GM23338 (cell line): Measurements from ENCODE around the gene OR6V1. TPM values are rescaled to one million over a fixed set of nuclear protein-coding genes. Genes with fewer than 3 reads are reported as not detected.

Source experiments
- ATAC-seq: fragments of 200-7000 bp; cut with Tn5 transposase; 3 replicates; pipeline ENCODE4 v1.9.1; 2020
- DNase-seq: peaks from one replicate; pipeline ENCODE4 v3.0.0-alpha.2; 2015; ENCODE audit warnings: low spot score
- H2AFZ ChIP-seq: fragments of 200-600 bp; sonication (generic); 2 replicates; pipeline ENCODE4 v1.8.0; 2016; ENCODE audit warnings: antibody characterized with exemption, mild to moderate bottlenecking, moderate library complexity
- H3F3A ChIP-seq: fragments of 200-600 bp; sonication (generic); replicated peaks from 2 replicates; pipeline ENCODE4 v1.8.0; 2017; ENCODE audit warnings: antibody characterized with exemption, mixed run types, low read depth
- H3K27ac ChIP-seq: fragments of 200-600 bp; sonication (generic); 2 replicates; pipeline ENCODE4 v1.6.1; 2016; ENCODE audit warnings: low read depth
- H3K27me3 ChIP-seq: fragments of 200-600 bp; sonication (generic); 2 replicates; pipeline ENCODE4 v1.8.0; 2016; ENCODE audit warnings: mild to moderate bottlenecking, mixed run types, moderate library complexity; ENCODE audit not compliant: insufficient read depth
- H3K36me3 ChIP-seq: fragments of 200-600 bp; sonication (generic); 2 replicates; pipeline ENCODE4 v1.8.0; 2016; ENCODE audit warnings: mild to moderate bottlenecking; ENCODE audit not compliant: insufficient read depth
- H3K4me1 ChIP-seq: fragments of 200-600 bp; sonication (generic); 2 replicates; pipeline ENCODE4 v1.8.0; 2016; ENCODE audit warnings: mild to moderate bottlenecking, moderate library complexity; ENCODE audit not compliant: insufficient read depth
- H3K4me2 ChIP-seq: fragments of 200-600 bp; sonication (generic); 2 replicates; pipeline ENCODE4 v1.7.1; 2017; ENCODE audit warnings: mixed run types
- H3K4me3 ChIP-seq: fragments of 200-600 bp; sonication (generic); 2 replicates; pipeline ENCODE4 v1.6.1; 2016; ENCODE audit warnings: mixed run types
- H3K79me2 ChIP-seq: fragments of 200-600 bp; sonication (generic); replicated peaks from 2 replicates; pipeline ENCODE4 v1.8.0; 2017; ENCODE audit warnings: mild to moderate bottlenecking; ENCODE audit not compliant: insufficient read depth
- H3K9me2 ChIP-seq: fragments of 200-600 bp; sonication (generic); 2 replicates; pipeline ENCODE4 v1.8.0; 2017; ENCODE audit not compliant: insufficient read depth
- H4K20me1 ChIP-seq: fragments of 200-600 bp; sonication (generic); replicated peaks from 2 replicates; pipeline ENCODE4 v1.8.0; 2017; ENCODE audit warnings: mild to moderate bottlenecking; ENCODE audit not compliant: insufficient read depth
- H3K27ac Mint-ChIP-seq: 2 replicates; pipeline ENCODE4 v1.8.0; 2020; ENCODE audit warnings: inconsistent platforms, mild to moderate bottlenecking, moderate library complexity, mixed read lengths
- H3K27me3 Mint-ChIP-seq: 3 replicates; pipeline ENCODE4 v1.8.0; 2022; ENCODE audit warnings: low read depth, mild to moderate bottlenecking, moderate library complexity, mixed read lengths, inconsistent platforms; ENCODE audit not compliant: insufficient read depth, poor library complexity
- H3K36me3 Mint-ChIP-seq: 3 replicates; pipeline ENCODE4 v1.8.0; 2021; ENCODE audit warnings: low read depth, mild to moderate bottlenecking, inconsistent platforms, moderate library complexity, mixed read lengths
- H3K4me1 Mint-ChIP-seq: 3 replicates; pipeline ENCODE4 v1.8.0; 2020; ENCODE audit warnings: mild to moderate bottlenecking, inconsistent platforms, mixed read lengths
- H3K4me3 Mint-ChIP-seq: 3 replicates; pipeline ENCODE4 v1.8.0; 2021; ENCODE audit warnings: moderate library complexity, mild to moderate bottlenecking, inconsistent platforms, mixed read lengths
- H3K9me3 Mint-ChIP-seq: 3 replicates; pipeline ENCODE4 v1.8.0; 2020; ENCODE audit warnings: moderate library complexity, mild to moderate bottlenecking, inconsistent platforms, mixed read lengths
- CREB1 ChIP-seq: fragments of 250-450 bp; sonication (Bioruptor Pico); IDR thresholded peaks from 2 replicates; pipeline ENCODE4 v1.5.0; 2020; ENCODE audit warnings: low read depth, mild to moderate bottlenecking, moderate library complexity
- CTCF ChIP-seq, 2 experiments: fragments of 200-600 bp in 1 of 2; sonication (generic) in 1 of 2; conservative IDR thresholded peaks; 2 replicates each; pipeline versions ENCODE4 v1.5.1 to v1.6.1; 2016 to 2017; ENCODE audit warnings: antibody characterized with exemption in 2 of 2, low read depth in 2 of 2, mild to moderate bottlenecking in 2 of 2, moderate library complexity in 1 of 2
- ETS1 ChIP-seq: IDR thresholded peaks from 2 replicates; pipeline ENCODE4 v1.6.1; 2016; ENCODE audit warnings: antibody characterized with exemption
- EZH2 ChIP-seq: fragments of 200-600 bp; sonication (generic); IDR thresholded peaks from one replicate; pipeline ENCODE4 v1.8.0; 2017; ENCODE audit warnings: antibody characterized with exemption, mild to moderate bottlenecking, low read depth; ENCODE audit not compliant: unreplicated experiment
- EZH2phosphoT487 ChIP-seq: fragments of 200-600 bp; sonication (generic); IDR thresholded peaks from one replicate; pipeline ENCODE4 v1.8.1; 2018; ENCODE audit warnings: antibody characterized with exemption; ENCODE audit not compliant: unreplicated experiment
- JUNB ChIP-seq: IDR thresholded peaks from one replicate; pipeline ENCODE4 v1.6.1; 2016; ENCODE audit warnings: antibody characterized with exemption; ENCODE audit not compliant: unreplicated experiment
- NANOG ChIP-seq: IDR thresholded peaks from 2 replicates; pipeline ENCODE4 v1.6.1; 2016; ENCODE audit warnings: antibody characterized with exemption, borderline replicate concordance
- POLR2AphosphoS5 ChIP-seq: IDR thresholded peaks from 2 replicates; pipeline ENCODE4 v1.6.1; 2016; ENCODE audit warnings: antibody characterized with exemption, low read depth
- REST ChIP-seq: IDR thresholded peaks from one replicate; pipeline ENCODE4 v1.6.1; 2018; ENCODE audit warnings: antibody characterized with exemption; ENCODE audit not compliant: unreplicated experiment
- STAT1 ChIP-seq: IDR thresholded peaks from one replicate; pipeline ENCODE4 v1.6.1; 2016; ENCODE audit warnings: antibody characterized with exemption; ENCODE audit not compliant: unreplicated experiment
- ZNF114 ChIP-seq: fragments of 250-450 bp; sonication (Bioruptor Pico); IDR thresholded peaks from 2 replicates; pipeline ENCODE4 v1.5.0; 2020; ENCODE audit warnings: mild to moderate bottlenecking, moderate library complexity
- ZNF331 ChIP-seq: fragments of 250-450 bp; sonication (Bioruptor Pico); IDR thresholded peaks from 2 replicates; pipeline ENCODE4 v1.5.0; 2020; ENCODE audit warnings: low read depth, mild to moderate bottlenecking, moderate library complexity
- ZNF462 ChIP-seq: fragments of 250-450 bp; sonication (Bioruptor Pico); IDR thresholded peaks from 2 replicates; pipeline ENCODE4 v1.5.0; 2020; ENCODE audit warnings: mild to moderate bottlenecking, moderate library complexity
- polyA plus RNA-seq: library from polyadenylated mRNA; unstranded; fragments of >200 nt; fragmentation: Nextera tagmentation; extraction: Ambion mirVana; gene quantifications from 2 replicates; pipeline ENCODE4 v1.2.1, GENCODE V29; 2016
- total RNA-seq: library from RNA; depleted of rRNA; stranded (reverse); fragments of >200 nt; shearing (Covaris generic); gene quantifications from 2 replicates; pipeline ENCODE4 v1.2.3, GENCODE V29; 2014

OR6V1 gene
- total and polyA plus RNA-seq, 2 experiments from 2014 or later: not detected

DNA sequence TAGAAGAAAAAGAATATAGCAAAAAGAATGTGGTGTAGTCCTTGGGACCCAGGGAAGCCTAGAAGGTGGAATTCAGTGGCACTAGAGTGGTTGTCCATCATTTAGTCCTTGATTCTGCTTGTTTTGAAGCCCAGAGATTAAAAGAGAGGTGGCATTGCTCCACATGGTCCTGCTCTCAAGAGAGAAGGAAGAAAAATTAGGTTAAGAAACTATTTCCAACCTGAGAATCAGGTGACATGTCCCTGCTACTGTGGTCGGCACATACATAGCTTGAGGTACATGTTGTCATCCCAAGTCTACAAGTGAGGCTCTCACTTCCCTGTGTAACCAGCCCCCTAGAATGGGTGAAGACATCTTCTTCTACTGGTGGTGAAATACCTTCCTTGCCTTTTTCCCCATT lies 25.1 kb upstream of the OR6V1 start, which contains the start of gene OR9A2:
Gene OR9A2 (minus strand): TSS at position 101 of the 400 bp plus-strand sequence. CDS start 0 bp downstream, at position 101.
- Histone ChIP-seq H4K20me1 (no peaks in the 10 kb centered on the region), H3K4me1 (no peaks in the 10 kb centered on the region), H3K27ac (no peak within 1 kb of the TSS), H3K27me3 (no peaks in the 10 kb centered on the region), H3K79me2 (no peaks in the 10 kb centered on the region), H3K4me2 (no peak within 1 kb of the TSS), H3K4me3 (no peak within 1 kb of the TSS), H3K36me3 (no peaks in the 10 kb centered on the region), H3K9me2 (no peaks in the 10 kb centered on the region), H2AFZ (no peak within 1 kb of the TSS), H3F3A (no peaks in the 10 kb centered on the region)
- Mint-ChIP-seq H3K27me3 (no peaks in the 10 kb centered on the region), H3K4me3 (no peak within 1 kb of the TSS), H3K27ac (no peak within 1 kb of the TSS), H3K4me1 (no peaks in the 10 kb centered on the region), H3K36me3 (no peaks in the 10 kb centered on the region), H3K9me3 (no peaks in the 10 kb centered on the region; the same call in 2 of the 3 replicates)
- TF ChIP-seq REST (no peak), CREB1 (no peak), ZNF114 (no peak), ZNF462 (no peak), JUNB (no peak), ETS1 (no peak), EZH2 (no peak), NANOG (no peak), STAT1 (no peak), ZNF331 (CRISPR knock-in tag) (no peak), POLR2AphosphoS5 (no peak), EZH2phosphoT487 (no peak), CTCF (conservative IDR thresholded peaks at IDR 0.05; ENCODE audit: low read depth in 2 of 2) (no peak)
- DNase-seq (no peak), ATAC-seq (no peak)
